CD14-positive monocyte (primary cell): Measurements from ENCODE around the gene TTC31. TPM values are rescaled to one million over a fixed set of nuclear protein-coding genes. Genes with fewer than 3 reads are reported as not detected.

Experiments used
- DNase-seq, 3 donors: peaks; one replicate each; pipeline ENCODE4 v3.0.0-alpha.2; 2011 to 2022
- H2AFZ ChIP-seq: 2 replicates; pipeline ENCODE4 v1.6.0; 2012; ENCODE audit warnings: mild to moderate bottlenecking, low read depth, low read length, inconsistent platforms; ENCODE audit not compliant: insufficient read depth, poor library complexity, severe bottlenecking
- H3K27ac ChIP-seq, 2 donors: 1 replicate in 1 of 2; 2 replicates in 1 of 2; pipeline ENCODE4 v1.5.1; 2012 to 2013; ENCODE audit warnings: low read length in 2 of 2, control low read depth in 1 of 2, inconsistent platforms in 1 of 2, low read depth in 1 of 2, mild to moderate bottlenecking in 1 of 2
- H3K27me3 ChIP-seq, 2 donors: one replicate each; pipeline versions ENCODE4 v1.6.0 to v1.6.1; 2011 to 2013; ENCODE audit warnings: low read length in 2 of 2; ENCODE audit not compliant: control insufficient read depth in 2 of 2, insufficient read depth in 2 of 2
- H3K36me3 ChIP-seq, 2 donors: replicated peaks in 1 of 2; 1 replicate in 1 of 2; 2 replicates in 1 of 2; pipeline versions ENCODE4 v1.5.1 to v1.6.1; 2012 to 2013; ENCODE audit warnings: low read length in 2 of 2, control low read depth in 1 of 2, inconsistent platforms in 1 of 2, mild to moderate bottlenecking in 1 of 2; ENCODE audit not compliant: insufficient read depth in 2 of 2, control insufficient read depth in 1 of 2
- H3K4me1 ChIP-seq, 2 donors: 1 replicate in 1 of 2; 2 replicates in 1 of 2; pipeline versions ENCODE4 v1.5.1 to v1.6.1; 2012 to 2013; ENCODE audit warnings: low read length in 2 of 2, control low read depth in 1 of 2, inconsistent platforms in 1 of 2, mild to moderate bottlenecking in 1 of 2, moderate library complexity in 1 of 2; ENCODE audit not compliant: insufficient read depth in 2 of 2, control insufficient read depth in 1 of 2
- H3K4me2 ChIP-seq: replicated peaks from 2 replicates; pipeline ENCODE3; 2012; ENCODE audit warnings: low read length, moderate library complexity, mild to moderate bottlenecking; ENCODE audit not compliant: poor library complexity, severe bottlenecking; ENCODE audit errors: extremely low read depth
- H3K4me3 ChIP-seq, 3 experiments: fragments of 200-600 bp in 1 of 3; sonication (generic) in 1 of 3; replicated peaks in 1 of 3; 1 replicate in 2 of 3; 2 replicates in 1 of 3; pipeline ENCODE4 v1.5.1; 2011 to 2013; ENCODE audit warnings: low read length in 3 of 3, mild to moderate bottlenecking in 3 of 3, control low read depth in 2 of 3, low read depth in 2 of 3, inconsistent platforms in 1 of 3, moderate library complexity in 1 of 3
- H3K79me2 ChIP-seq: 2 replicates; pipeline ENCODE4 v1.6.0; 2012; ENCODE audit warnings: mild to moderate bottlenecking, control low read depth, inconsistent platforms, low read length, moderate library complexity; ENCODE audit not compliant: insufficient read depth
- H3K9ac ChIP-seq: 2 replicates; pipeline ENCODE4 v1.6.0; 2017; ENCODE audit warnings: low read length, mild to moderate bottlenecking; ENCODE audit not compliant: insufficient read depth, poor library complexity, severe bottlenecking
- H3K9me3 ChIP-seq, 2 donors: replicated peaks in 1 of 2; 1 replicate in 1 of 2; 2 replicates in 1 of 2; pipeline versions ENCODE4 v1.5.1 to v1.6.1; 2012 to 2013; ENCODE audit warnings: low read length in 2 of 2, control low read depth in 1 of 2; ENCODE audit not compliant: control insufficient read depth in 1 of 2, insufficient read depth in 1 of 2
- H4K20me1 ChIP-seq: 2 replicates; pipeline ENCODE4 v1.6.0; 2012; ENCODE audit warnings: mild to moderate bottlenecking, low read length, control low read depth, moderate library complexity; ENCODE audit not compliant: insufficient read depth
- H3K27ac Mint-ChIP-seq, 7 donors: one replicate each; pipeline ENCODE4 v1.8.0; 2020; ENCODE audit warnings: mild to moderate bottlenecking in 7 of 7, mixed read lengths in 7 of 7, moderate library complexity in 6 of 7, inconsistent platforms in 2 of 7
- H3K27me3 Mint-ChIP-seq, 3 donors: one replicate each; pipeline ENCODE4 v1.8.0; 2021 to 2022; ENCODE audit warnings: low read depth in 3 of 3, mild to moderate bottlenecking in 3 of 3, mixed read lengths in 3 of 3, moderate library complexity in 3 of 3, inconsistent platforms in 1 of 3
- H3K36me3 Mint-ChIP-seq, 2 donors: one replicate each; pipeline ENCODE4 v1.8.0; 2020; ENCODE audit warnings: mixed read lengths in 2 of 2, inconsistent platforms in 1 of 2, mild to moderate bottlenecking in 1 of 2
- H3K4me1 Mint-ChIP-seq: one replicate; pipeline ENCODE4 v1.8.0; 2020; ENCODE audit warnings: mild to moderate bottlenecking, mixed read lengths
- H3K4me3 Mint-ChIP-seq, 2 donors: one replicate each; pipeline ENCODE4 v1.8.0; 2020; ENCODE audit warnings: mild to moderate bottlenecking in 2 of 2, mixed read lengths in 2 of 2, moderate library complexity in 1 of 2
- H3K9me3 Mint-ChIP-seq, 7 donors: one replicate each; pipeline ENCODE4 v1.8.0; 2020 to 2022; ENCODE audit warnings: mixed read lengths in 7 of 7, mild to moderate bottlenecking in 6 of 7, moderate library complexity in 6 of 7, inconsistent platforms in 2 of 7
- CTCF ChIP-seq: fragments of 200-600 bp; IDR thresholded peaks from one replicate; pipeline ENCODE4 v1.8.0; 2022; ENCODE audit warnings: antibody characterized with exemption, mild to moderate bottlenecking
- WGBS: methylation state at CpG from one replicate; pipeline ENCODE4 v1.1.5; 2013; ENCODE audit warnings: missing lambda C conversion rate; ENCODE audit not compliant: insufficient coverage; 5-methylcytosine and 5-hydroxymethylcytosine counted together
- intact Hi-C, 2 donors: fragments of 100-400 bp; cut with micrococcal nuclease; formaldehyde crosslinking; loops; one replicate each; pipeline versions ENCODE4 v1.15.0 to v1.15.1; 2023
- polyA plus RNA-seq, 3 donors: library from polyadenylated mRNA; depleted of rRNA in 1 of 3; unstranded in 2 of 3; stranded (reverse) in 1 of 3; fragments of 300-500 nt in 2 of 3; fragments of >200 nt in 1 of 3; fragmentation: Illumina TruSeq in 2 of 3; gene quantifications; 1 replicate in 2 of 3; 2 replicates in 1 of 3; pipeline ENCODE4 v1.2.3, GENCODE V29; 2012 to 2021

TTC31 gene
- polyA plus RNA-seq, 3 donors, result 19.6 to 46.5 (median 21.3) TPM

- H3K4me3 Mint-ChIP-seq, result no peak overlapping the region
- intact Hi-C loops, result no loop called here
- H3K4me1 Mint-ChIP-seq, result peaks cover 37% of the 10 kb centered on the region
Measured at GRCh38 chr2:74462054-74462785, 20.7 kb upstream of the TTC31 start.

GRCh38 chr2:74462786-74463105, 20.1 kb upstream of the TTC31 start:
- Mint-ChIP-seq H3K36me3 (peaks cover 18 to 24% of the 10 kb centered on the region in 2 donors), H3K27me3 (peaks cover 0 to 2% (median 0%) of the 10 kb centered on the region in 3 donors), H3K4me3 (peak overlapping the region in 1 of 2 donors; percentile 25), H3K9me3 (peaks cover 0 to 3% (median 0%) of the 10 kb centered on the region in 7 donors), H3K4me1 (peaks cover 36% of the 10 kb centered on the region), H3K27ac (peak overlapping the region in 1 of 7 donors; percentile 15)
- 100% methylated on average over 4 of the region's 4 CpGs for WGBS
- Histone ChIP-seq H3K9ac (no peak overlapping the region), H3K27me3 (no peaks in the 10 kb centered on the region), H3K4me2 (no peak overlapping the region), H3K4me1 (peaks cover 24 to 33% of the 10 kb centered on the region in 2 donors), H3K36me3 (peaks cover 19 to 24% of the 10 kb centered on the region in 2 donors), H3K4me3 (no peak overlapping the region), H3K9me3 (no peaks in the 10 kb centered on the region), H3K79me2 (peaks cover 20% of the 10 kb centered on the region), H4K20me1 (peaks cover 6% of the 10 kb centered on the region), H2AFZ (no peak overlapping the region), H3K27ac (no peak overlapping the region)
- no peak for DNase-seq
- TF ChIP-seq CTCF, result no peak
- intact Hi-C loops, result no loop called here

More at GRCh38 chr2:74462054-74462785, 20.7 kb upstream of the TTC31 start:
- Histone ChIP-seq H2AFZ (no peak overlapping the region), H3K4me3 (no peak overlapping the region), H3K4me2 (no peak overlapping the region), H3K27me3 (no peaks in the 10 kb centered on the region), H4K20me1 (peaks cover 6% of the 10 kb centered on the region), H3K36me3 (peaks cover 19 to 24% of the 10 kb centered on the region in 2 donors), H3K9me3 (no peaks in the 10 kb centered on the region), H3K9ac (no peak overlapping the region), H3K4me1 (peaks cover 25 to 34% of the 10 kb centered on the region in 2 donors), H3K79me2 (peaks cover 20% of the 10 kb centered on the region), H3K27ac (no peak overlapping the region)
- DNase-seq, result no peak
- no peak for TF ChIP-seq CTCF
- WGBS, result 96% methylated on average over 15 of the region's 20 CpGs
- Mint-ChIP-seq H3K27me3 (peaks cover 0 to 2% (median 0%) of the 10 kb centered on the region in 3 donors), H3K9me3 (peaks cover 0 to 3% (median 0%) of the 10 kb centered on the region in 7 donors), H3K27ac (peak overlapping the region in 3 of 7 donors; percentile 15 to 58 (median 40)), H3K36me3 (peaks cover 18 to 24% of the 10 kb centered on the region in 2 donors)
